CMK (cell line): ENCODE data around the gene STX4.

ENCODE experiments used
- DNase-seq: peaks from one replicate; pipeline ENCODE4 v3.0.0-alpha.2; 2010; ENCODE audit warnings: low read depth

The STX4 gene

DNA sequence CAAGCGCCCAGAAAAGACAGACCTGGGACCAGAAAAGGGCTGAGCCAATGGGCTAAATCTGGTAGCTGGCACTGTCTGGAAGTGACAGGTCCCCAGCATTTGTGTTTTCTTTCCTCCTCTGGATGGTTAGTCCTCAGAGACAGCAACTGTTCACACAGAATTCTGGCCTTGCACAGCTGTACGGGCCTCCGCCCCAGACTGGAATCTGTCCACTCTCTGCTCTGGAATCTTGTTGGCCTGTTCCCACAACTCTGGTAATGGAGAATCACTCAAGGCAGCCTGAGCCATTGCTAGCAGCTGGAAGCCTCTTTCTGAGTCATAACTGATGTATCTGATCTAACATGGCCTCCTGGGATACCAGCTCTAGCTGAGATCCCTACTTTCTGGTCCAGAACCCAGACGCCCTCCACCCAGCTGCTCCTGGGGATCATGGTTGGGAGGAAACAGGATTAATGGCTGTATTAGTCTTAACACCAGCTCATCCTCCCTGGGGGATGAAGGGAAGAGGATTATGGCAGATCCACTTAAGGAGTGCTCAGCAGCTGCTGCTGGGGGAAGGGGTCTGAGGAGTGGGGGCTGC is 31.6 kb downstream of the STX4 start:
- DNase-seq = no peak

DNA sequence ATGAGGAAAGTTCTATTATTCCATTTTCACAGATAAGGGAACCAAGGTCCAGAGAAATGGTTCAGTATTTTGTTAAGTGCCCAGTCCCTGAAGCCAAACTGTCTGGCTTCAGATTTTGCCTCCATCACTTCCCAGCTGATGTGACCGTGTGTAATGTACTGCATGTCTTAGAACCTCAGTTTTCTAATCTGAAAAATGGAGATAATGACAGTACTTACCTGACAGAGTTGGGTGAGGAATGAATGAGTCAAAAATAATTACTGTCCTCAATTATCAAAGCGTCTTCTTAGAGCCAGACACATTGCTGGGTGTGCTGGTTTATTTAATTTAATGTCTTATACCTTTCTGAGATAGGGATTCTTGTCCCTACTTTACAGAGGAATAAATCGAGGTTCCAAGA is 34.0 kb downstream of the STX4 start:
- no peak for DNase-seq

DNA sequence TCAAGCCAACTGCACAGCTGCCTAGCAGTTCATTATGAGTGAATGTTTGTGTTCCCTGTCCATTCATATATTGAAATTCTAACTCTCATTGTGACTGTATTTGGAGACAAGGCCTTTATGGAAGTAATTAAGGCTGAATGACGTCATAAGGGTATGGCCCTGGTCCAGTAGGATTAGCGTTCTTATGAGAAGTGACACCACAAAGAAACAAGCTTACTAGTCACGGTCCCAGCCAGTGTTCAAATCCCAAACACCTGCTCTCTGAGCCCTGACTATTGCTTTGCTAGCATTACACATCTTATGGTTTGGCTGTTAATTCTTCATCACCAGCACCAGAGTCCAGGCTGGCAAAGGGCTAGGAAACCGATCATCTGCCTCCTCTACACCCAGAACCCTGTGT is 38.5 kb downstream of the STX4 start:
- DNase-seq = no peak

DNA sequence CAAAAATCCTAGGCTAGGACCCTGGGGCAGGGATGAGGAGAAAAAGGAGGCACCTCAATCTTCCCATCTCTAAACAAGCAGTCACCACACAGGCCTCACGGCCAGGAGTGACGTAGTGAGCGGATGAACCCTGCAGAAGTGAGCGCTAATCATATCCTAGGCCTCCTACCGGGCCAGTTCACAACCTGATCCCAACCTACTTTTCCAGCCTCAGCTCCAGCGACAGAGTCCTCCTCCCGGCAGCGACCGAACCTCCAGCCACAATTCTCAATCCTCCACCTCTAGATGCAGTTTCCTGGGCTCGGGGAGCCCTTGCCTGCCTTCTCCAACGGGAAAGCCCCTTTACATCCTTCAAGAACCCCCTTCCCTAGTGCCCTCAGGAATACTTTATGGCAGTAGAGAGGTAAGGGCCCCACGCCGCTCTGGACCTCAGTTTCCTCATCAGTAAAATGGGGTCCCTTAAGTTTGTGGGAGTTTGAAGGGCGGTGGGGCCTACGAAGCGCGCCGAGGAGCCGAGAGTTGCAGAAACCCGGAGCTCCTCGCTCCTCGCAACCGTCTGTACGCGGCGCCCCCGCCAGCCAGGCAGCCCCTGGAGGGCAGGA is 39.3 kb downstream of the STX4 start:
- no peak for DNase-seq

DNA sequence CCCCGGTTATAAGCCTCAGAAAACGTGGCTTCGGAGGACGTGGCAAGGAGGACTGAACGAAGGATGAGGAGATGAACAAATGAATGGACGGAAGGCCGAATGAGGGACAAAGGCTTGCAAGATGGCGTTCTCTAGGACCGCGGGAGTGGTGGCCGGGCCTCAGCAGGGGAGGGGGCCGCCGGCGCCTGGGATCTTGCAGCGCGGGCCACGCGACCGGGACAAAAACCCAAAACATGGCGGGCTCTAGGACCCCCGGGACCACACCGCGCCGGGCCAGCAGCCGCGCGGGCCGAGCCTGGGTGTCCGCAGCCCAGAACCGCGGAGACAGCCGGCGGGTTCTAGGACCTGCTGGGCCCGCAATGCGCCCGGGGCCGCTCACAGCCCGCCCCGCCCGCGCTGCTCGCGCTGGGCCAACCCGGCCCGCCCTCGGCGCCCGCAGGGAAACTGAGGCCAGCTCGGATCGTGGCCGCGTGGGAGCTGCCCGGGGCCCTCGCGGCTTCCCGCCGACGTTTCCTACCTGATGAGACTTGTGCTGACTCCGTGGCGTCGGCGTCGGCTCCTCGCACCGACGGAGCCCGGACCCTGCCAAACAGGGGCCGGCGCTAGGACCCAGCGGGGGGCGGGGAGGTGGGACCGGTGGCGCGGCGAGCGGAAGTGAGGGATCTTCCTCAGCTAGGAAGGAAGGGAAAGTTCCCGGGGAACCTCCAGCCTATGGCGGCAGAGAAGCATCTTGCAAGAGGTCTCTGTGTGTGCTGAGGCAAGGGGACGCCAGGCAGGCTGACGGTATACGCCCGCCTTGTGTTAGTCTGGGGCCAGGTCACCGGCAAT is 40.0 kb downstream of the STX4 start:
- DNase-seq = peak; percentile 80

DNA sequence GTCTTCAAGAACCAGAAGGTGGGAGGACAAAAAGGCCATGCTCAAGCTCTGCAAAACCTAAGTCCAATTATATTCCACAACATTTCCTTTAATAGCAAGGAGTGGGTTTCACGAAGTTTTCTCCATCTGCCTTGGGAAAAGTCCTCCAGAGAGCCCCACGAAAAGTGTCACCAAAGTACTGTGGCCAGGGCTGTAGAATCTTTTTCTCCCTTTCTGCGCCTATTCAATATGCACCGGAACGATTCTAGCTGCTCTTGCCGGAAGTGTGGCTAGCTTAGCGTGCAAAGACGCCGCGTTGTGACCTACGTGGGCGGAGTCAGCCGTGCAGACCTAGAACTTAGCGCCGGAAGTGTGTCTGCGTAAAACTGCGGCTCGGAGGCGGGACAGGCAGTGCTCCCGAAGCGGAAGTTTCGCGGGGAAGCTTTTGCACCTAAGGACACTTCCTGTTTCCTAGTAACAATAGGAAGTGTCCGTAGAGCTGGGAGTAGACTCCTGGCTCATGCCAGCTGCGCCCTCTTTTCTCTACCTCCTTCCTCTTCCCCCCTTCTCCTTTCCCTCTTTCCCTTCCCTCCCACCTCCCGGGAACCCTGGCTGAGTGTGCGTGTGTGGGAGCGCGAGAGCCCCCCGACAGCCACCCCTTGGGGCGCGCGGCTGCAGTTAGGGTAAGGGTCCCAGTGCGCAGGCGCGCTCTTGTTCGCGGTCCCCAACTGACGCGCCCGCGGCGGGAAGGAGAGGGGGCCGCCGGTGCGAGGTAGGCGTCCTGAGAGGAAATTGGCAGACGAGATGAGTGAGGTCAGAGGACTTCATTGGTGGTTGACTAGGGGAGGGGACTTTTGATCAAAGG is 40.8 kb downstream of the STX4 start, which contains the start of the genes ZNF646 and ZNF668:
Gene ZNF646 (plus strand): TSS at position 453 of the 844 bp plus-strand sequence. CDS start 1,903 bp downstream, outside the sequence.
Gene ZNF668 (minus strand): TSS at position 271 of the 844 bp plus-strand sequence. CDS start 9,781 bp downstream, outside the sequence.
- DNase-seq = peak; percentile 99

DNA sequence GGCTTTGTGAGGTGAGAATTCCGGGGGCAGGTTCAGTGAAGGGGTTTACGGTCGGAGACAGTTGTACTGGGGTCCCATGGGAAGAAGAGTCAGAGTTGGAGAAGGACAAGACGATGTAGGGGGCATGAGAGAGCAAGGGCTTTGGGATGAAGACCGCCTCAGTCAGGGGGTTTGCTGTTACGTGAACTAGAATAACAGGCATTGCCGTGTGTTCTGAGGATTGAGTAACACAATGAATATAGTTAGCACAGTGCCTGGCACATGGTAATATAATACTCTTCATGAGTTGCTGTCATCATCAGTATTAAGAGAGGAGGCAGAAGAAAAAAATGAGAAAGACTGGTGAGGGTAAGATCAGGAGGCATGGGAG is 41.4 kb downstream of the STX4 start:
- no peak for DNase-seq

DNA sequence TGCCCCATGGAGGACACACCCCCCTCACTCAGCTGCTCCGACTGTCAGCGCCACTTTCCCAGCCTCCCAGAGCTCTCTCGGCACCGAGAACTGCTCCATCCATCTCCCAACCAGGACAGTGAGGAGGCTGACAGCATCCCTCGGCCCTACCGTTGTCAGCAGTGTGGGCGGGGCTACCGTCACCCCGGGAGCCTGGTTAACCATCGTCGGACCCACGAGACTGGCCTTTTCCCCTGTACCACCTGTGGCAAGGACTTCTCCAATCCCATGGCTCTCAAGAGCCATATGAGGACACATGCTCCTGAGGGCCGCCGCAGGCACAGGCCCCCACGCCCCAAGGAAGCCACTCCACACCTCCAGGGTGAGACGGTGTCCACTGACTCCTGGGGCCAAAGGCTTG is 43.0 kb downstream of the STX4 start:
- DNase-seq = no peak

DNA sequence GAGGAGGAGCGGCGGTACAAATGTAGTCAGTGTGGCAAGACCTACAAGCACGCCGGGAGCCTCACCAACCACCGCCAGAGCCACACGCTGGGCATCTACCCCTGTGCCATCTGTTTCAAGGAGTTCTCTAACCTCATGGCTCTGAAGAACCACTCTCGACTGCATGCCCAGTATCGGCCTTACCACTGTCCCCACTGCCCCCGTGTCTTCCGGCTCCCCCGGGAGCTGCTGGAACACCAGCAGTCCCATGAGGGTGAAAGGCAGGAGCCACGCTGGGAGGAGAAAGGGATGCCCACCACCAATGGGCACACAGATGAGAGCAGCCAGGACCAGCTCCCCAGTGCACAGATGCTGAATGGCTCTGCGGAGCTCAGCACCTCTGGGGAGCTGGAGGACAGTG is 43.7 kb downstream of the STX4 start:
- DNase-seq = no peak

DNA sequence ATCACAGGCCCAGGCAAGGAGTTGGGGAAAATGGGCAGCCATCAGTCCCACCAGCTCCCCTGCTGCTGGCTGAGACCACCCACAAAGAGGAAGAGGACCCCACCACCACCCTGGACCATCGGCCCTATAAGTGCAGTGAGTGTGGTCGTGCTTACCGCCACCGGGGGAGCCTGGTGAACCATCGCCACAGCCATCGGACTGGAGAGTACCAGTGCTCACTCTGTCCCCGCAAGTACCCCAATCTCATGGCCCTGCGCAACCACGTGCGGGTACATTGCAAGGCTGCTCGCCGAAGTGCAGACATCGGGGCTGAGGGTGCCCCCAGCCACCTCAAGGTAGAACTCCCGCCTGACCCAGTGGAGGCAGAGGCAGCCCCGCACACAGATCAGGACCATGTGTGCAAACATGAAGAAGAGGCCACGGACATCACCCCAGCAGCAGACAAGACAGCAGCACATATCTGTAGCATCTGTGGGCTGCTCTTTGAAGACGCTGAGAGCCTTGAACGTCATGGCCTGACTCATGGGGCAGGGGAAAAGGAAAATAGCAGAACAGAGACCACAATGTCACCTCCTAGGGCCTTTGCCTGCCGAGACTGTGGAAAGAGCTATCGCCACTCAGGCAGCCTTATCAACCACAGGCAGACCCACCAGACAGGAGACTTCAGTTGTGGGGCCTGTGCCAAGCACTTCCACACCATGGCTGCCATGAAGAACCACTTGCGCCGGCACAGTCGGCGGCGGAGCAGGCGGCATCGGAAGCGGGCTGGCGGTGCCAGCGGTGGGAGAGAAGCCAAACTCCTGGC is 44.4 kb downstream of the STX4 start:
- no peak for DNase-seq

DNA sequence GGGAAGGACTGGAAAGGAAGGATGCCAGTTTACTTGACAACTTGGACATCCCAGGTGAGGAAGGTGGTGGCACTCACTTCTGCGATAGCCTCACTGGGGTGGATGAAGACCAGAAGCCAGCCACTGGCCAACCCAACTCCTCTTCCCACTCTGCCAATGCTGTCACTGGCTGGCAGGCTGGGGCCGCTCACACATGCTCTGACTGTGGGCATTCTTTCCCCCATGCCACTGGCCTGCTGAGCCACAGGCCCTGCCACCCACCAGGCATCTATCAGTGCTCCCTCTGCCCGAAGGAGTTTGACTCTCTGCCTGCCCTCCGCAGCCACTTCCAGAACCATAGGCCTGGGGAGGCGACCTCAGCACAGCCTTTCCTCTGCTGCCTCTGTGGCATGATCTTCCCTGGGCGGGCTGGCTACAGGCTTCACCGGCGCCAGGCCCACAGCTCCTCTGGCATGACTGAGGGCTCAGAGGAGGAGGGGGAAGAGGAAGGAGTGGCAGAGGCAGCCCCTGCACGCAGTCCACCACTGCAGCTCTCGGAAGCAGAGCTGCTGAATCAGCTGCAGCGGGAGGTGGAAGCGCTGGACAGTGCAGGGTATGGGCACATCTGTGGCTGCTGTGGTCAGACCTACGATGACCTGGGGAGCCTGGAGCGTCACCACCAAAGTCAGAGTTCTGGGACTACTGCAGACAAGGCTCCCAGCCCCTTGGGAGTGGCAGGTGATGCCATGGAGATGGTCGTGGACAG is 45.4 kb downstream of the STX4 start:
- no peak for DNase-seq

DNA sequence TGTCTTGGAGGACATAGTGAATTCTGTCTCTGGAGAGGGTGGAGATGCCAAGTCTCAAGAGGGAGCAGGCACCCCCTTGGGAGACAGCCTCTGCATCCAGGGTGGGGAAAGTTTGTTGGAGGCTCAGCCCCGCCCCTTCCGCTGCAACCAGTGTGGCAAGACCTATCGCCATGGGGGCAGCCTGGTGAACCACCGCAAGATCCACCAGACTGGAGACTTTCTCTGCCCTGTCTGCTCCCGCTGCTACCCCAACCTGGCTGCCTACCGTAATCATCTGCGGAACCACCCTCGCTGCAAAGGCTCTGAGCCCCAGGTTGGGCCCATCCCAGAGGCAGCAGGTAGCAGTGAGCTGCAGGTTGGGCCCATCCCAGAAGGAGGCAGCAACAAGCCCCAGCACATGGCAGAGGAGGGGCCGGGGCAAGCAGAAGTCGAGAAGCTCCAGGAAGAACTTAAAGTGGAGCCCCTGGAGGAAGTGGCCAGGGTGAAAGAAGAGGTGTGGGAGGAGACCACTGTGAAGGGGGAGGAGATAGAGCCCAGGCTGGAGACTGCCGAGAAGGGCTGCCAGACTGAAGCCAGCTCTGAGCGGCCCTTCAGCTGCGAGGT is 46.1 kb downstream of the STX4 start:
- no peak for DNase-seq

DNA sequence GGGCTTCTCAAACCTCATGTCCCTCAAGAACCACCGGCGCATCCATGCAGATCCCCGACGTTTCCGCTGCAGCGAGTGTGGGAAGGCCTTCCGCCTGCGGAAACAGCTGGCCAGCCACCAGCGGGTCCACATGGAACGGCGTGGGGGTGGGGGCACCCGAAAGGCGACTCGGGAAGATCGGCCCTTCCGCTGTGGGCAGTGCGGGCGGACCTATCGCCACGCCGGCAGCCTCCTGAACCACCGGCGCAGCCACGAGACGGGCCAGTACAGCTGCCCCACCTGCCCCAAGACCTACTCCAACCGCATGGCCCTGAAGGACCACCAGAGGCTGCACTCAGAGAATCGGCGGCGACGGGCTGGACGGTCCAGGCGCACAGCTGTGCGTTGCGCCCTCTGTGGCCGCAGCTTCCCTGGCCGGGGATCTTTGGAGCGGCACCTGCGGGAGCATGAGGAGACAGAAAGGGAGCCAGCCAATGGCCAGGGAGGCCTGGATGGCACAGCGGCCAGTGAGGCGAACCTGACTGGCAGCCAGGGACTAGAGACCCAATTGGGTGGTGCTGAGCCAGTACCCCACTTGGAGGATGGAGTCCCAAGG is 46.8 kb downstream of the STX4 start:
- DNase-seq = no peak

DNA sequence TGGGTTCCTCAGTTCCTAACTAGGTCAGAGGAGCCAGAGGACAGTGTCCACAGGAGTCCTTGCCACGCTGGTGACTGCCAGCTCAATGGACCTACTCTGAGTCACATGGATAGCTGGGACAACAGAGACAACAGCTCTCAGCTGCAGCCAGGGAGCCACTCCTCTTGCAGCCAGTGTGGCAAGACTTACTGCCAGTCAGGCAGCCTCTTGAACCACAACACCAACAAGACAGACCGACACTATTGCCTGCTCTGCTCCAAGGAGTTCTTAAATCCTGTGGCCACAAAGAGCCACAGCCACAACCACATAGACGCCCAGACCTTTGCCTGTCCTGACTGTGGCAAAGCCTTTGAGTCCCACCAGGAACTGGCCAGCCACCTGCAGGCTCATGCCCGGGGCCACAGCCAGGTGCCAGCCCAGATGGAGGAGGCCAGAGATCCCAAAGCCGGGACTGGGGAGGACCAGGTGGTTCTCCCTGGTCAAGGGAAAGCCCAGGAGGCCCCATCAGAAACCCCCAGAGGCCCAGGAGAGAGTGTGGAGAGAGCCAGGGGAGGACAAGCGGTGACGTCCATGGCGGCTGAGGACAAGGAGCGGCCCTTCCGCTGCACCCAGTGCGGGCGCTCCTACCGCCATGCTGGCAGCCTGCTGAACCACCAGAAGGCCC is 47.5 kb downstream of the STX4 start:
- DNase-seq = no peak

DNA sequence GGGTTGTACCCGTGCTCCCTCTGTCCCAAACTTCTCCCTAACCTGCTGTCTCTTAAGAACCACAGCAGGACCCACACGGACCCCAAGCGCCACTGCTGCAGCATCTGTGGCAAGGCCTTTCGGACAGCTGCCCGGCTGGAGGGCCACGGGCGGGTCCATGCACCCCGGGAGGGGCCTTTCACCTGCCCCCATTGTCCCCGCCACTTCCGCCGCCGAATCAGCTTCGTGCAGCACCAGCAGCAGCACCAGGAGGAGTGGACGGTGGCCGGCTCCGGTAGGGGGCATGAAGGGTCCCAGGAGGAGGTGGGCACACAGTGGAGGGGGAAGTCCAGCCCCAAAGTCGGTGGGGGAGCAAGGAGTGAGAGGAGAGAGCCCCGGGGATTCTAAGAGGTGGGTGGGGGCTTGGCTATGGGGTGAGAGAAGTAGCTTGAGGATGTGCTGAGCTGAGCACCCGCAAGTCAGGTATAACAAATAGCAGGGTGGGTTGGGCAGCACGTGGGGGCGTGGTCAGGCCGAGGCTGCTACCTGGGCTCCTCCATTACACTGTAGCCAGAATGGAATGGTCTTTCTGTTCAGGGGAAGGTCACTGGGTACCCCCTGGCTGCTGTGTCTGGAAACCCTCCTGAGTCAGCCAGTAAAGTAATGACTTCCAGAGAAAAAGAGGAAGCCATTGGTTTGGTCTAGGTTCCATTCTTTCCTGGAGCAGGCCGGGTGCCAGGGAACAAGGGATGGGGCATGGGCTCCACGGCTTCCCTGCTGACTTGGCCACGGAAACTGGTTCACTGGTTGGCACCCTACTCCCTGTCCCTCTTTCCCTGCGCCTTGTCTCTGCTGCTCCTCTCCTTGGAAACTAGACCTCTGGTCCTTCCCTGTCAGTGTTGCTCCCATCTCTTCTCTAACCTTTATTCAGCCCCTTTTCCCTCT is 48.3 kb downstream of the STX4 start:
- no peak for DNase-seq

DNA sequence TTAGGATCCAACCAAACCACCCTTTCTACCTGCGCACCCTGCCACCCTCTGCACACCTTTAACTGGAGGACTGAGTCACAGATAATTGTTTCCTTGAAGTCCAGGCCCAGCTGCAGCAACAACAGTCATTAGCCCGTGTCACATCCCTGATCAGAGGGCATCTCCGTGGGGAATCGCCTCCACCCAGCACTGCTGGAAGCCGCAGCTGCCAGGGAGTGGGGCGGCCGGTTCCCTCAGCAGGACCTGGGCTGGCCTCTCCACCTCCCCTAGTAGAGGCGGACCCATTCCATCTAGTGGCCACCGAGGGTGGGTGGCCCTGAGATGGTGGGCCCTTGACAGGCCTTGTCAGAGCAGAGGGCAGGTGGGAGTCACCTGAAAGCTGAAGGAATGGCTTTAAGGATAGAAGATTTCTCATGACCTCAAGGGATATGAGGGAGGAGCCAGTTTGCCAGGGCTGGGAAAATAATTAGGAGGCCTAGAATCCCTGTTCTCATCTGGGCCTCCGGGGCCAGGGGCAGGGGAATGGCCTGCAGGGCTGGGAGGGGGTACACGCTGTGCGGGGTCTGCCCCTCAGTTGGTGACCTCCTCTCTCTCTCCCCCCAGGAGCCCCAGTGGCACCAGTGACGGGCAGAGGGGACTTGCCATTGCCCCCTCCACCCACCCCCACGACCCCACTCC is 49.1 kb downstream of the STX4 start:
- DNase-seq = no peak

DNA sequence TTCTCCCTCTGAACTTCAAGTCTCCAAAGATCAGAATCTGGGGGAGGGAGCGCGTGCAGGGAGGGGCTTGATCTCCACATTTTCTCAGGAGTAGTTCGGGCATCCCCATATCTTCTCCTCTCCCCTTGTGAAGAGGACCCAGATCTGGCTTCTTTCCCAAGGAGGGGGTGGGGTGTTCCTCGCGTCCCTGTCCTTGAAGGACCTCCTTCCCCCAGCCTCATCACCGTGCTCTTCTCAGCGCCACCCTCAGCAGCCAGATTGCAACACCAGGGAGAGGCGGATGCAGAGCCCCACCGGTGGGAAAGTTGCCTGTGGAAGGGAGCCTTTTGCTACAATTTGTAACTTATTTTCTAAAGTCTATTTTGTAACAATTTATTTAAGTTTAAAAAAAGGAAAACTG is 49.7 kb downstream of the STX4 start:
- no peak for DNase-seq

DNA sequence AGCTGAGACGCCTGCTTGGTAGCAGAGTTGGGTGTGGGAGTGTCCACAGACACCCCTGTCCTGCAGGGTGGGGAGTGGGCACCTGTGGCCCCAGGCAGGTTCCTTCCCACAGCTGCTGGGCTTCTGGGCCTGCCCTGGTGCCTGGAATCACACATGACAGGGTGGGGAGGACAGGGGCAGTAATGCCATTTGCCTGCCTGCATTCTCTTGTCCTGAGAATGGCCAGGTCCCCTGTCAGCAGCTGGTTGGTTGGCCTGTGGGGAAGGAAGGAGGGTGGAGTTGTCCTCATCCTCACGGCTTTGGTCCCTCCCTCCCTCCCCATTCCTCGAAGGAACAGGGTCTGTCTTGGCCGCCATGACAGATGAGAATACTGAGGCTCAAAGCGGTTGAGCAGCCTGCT is 50.2 kb downstream of the STX4 start:
- DNase-seq = no peak
